Measurements from ENCODE around the gene SGO1.

DNA sequence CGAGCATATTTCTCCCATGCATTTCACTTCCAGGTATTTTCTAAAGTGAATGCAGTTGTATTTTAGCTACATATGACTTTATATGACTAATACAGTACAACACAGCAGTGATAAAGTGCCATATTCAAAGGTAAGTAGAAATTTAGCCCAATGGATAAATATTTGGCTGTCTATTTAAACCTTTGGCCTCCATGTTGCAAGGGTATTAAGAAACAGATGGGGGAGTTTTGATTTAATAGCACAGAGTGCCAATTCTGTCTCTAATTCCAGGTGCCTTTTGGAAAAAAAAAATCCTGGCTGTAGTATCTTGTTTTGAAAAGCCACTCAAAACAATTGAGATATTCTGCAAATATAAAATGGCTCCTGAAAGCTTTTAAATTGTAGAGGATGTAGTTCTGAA lies 44.9 kb upstream of the SGO1 start:
- TF ChIP-seq, protein P1, sequence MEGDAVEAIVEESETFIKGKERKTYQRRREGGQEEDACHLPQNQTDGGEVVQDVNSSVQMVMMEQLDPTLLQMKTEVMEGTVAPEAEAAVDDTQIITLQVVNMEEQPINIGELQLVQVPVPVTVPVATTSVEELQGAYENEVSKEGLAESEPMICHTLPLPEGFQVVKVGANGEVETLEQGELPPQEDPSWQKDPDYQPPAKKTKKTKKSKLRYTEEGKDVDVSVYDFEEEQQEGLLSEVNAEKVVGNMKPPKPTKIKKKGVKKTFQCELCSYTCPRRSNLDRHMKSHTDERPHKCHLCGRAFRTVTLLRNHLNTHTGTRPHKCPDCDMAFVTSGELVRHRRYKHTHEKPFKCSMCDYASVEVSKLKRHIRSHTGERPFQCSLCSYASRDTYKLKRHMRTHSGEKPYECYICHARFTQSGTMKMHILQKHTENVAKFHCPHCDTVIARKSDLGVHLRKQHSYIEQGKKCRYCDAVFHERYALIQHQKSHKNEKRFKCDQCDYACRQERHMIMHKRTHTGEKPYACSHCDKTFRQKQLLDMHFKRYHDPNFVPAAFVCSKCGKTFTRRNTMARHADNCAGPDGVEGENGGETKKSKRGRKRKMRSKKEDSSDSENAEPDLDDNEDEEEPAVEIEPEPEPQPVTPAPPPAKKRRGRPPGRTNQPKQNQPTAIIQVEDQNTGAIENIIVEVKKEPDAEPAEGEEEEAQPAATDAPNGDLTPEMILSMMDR (IDR thresholded peaks at IDR 0.05), result no peak
- TF ChIP-seq POLR2AphosphoS5 (IDR thresholded peaks at IDR 0.05), result no peak
